Measurements from ENCODE around the gene MAP2K4. TPM values are rescaled to one million over a fixed set of nuclear protein-coding genes. Genes with fewer than 3 reads are reported as not detected.

The MAP2K4 gene
- total RNA-seq, 2 donors from 2014 or later: 49.0 to 54.6 TPM

GRCh38 chr17:12128946-12129345, 108.3 kb downstream of the MAP2K4 start:
- no peak overlapping the region for H3K9ac ChIP-seq (ENCODE audit: extremely low read depth, low read length, poor library complexity, severe bottlenecking)
- 90 to 97% methylated on average over 6 to 7 of the region's 7 CpGs for WGBS, 2 experiments (ENCODE audit: insufficient coverage in 1 of 2, insufficient read length in 1 of 2)
- DNase-seq: no peak
- no peak overlapping the region for H3K4me3 Mint-ChIP-seq
- H3K27me3 Mint-ChIP-seq (ENCODE audit: insufficient read depth): no peaks in the 10 kb centered on the region
- peaks cover 21% of the 10 kb centered on the region for H3K9me3 ChIP-seq (ENCODE audit: control insufficient read depth, low read length)
- TF ChIP-seq CTCF (conservative IDR thresholded peaks at IDR 0.05): no peak
- H3K4me1 ChIP-seq (ENCODE audit: control insufficient read depth, insufficient read depth, low read length): no peaks in the 10 kb centered on the region
- H3K27ac Mint-ChIP-seq: peak overlapping the region; percentile 61
- H3K36me3 Mint-ChIP-seq (ENCODE audit: low read depth): peaks cover 86% of the 10 kb centered on the region
- no peaks in the 10 kb centered on the region for H3K4me1 Mint-ChIP-seq
- H3K36me3 ChIP-seq (ENCODE audit: control insufficient read depth, insufficient read depth, low read length): peaks cover 76% of the 10 kb centered on the region
- H3K9me3 Mint-ChIP-seq: peaks cover 10% of the 10 kb centered on the region
- no peaks in the 10 kb centered on the region for H3K27me3 ChIP-seq (ENCODE audit: control insufficient read depth, insufficient read depth, low read length, poor library complexity, severe bottlenecking)
- no peak overlapping the region for H3K27ac ChIP-seq (ENCODE audit: low read depth, low read length)
- no peak overlapping the region for H3K4me3 ChIP-seq (ENCODE audit: low read length)

- no peak overlapping the region for H3K4me3 Mint-ChIP-seq
- TF ChIP-seq CTCF (conservative IDR thresholded peaks at IDR 0.05): no peak
- Histone ChIP-seq H3K9me3 (ENCODE audit: control insufficient read depth, low read length) (peaks cover 8% of the 10 kb centered on the region), H3K4me3 (ENCODE audit: low read length) (no peak overlapping the region), H3K4me1 (ENCODE audit: control insufficient read depth, insufficient read depth, low read length) (no peaks in the 10 kb centered on the region), H3K27me3 (ENCODE audit: control insufficient read depth, insufficient read depth, low read length, poor library complexity, severe bottlenecking) (no peaks in the 10 kb centered on the region), H3K27ac (ENCODE audit: low read depth, low read length) (no peak overlapping the region), H3K36me3 (ENCODE audit: control insufficient read depth, insufficient read depth, low read length) (peaks cover 69% of the 10 kb centered on the region), H3K9ac (ENCODE audit: extremely low read depth, low read length, poor library complexity, severe bottlenecking) (no peak overlapping the region)
- peaks cover 79% of the 10 kb centered on the region for H3K36me3 Mint-ChIP-seq (ENCODE audit: low read depth)
- H3K27me3 Mint-ChIP-seq (ENCODE audit: insufficient read depth): no peaks in the 10 kb centered on the region
- no peaks in the 10 kb centered on the region for H3K4me1 Mint-ChIP-seq
- DNase-seq: no peak
- 79 to 94% methylated on average over 5 to 6 of the region's 6 CpGs for WGBS, 2 experiments (ENCODE audit: insufficient coverage in 1 of 2, insufficient read length in 1 of 2)
- H3K9me3 Mint-ChIP-seq: peaks cover 4% of the 10 kb centered on the region
- H3K27ac Mint-ChIP-seq: no peak overlapping the region
Measured at GRCh38 chr17:12133183-12133582, 112.5 kb downstream of the MAP2K4 start.

- 94 to 100% methylated on average over 2 of the region's 3 CpGs for WGBS, 2 experiments (ENCODE audit: insufficient coverage in 1 of 2, insufficient read length in 1 of 2)
- no peaks in the 10 kb centered on the region for H3K27me3 Mint-ChIP-seq (ENCODE audit: insufficient read depth)
Measured at GRCh38 chr17:12134101-12134500, 113.4 kb downstream of the MAP2K4 start.

More at GRCh38 chr17:12134101-12134500, 113.4 kb downstream of the MAP2K4 start:
- no peak for DNase-seq
- Histone ChIP-seq H3K9ac (ENCODE audit: extremely low read depth, low read length, poor library complexity, severe bottlenecking) (no peak overlapping the region), H3K27ac (ENCODE audit: low read depth, low read length) (no peak overlapping the region), H3K36me3 (ENCODE audit: control insufficient read depth, insufficient read depth, low read length) (peaks cover 68% of the 10 kb centered on the region), H3K9me3 (ENCODE audit: control insufficient read depth, low read length) (peaks cover 8% of the 10 kb centered on the region), H3K27me3 (ENCODE audit: control insufficient read depth, insufficient read depth, low read length, poor library complexity, severe bottlenecking) (no peaks in the 10 kb centered on the region), H3K4me3 (ENCODE audit: low read length) (no peak overlapping the region), H3K4me1 (ENCODE audit: control insufficient read depth, insufficient read depth, low read length) (no peaks in the 10 kb centered on the region)
- no peak for TF ChIP-seq CTCF (conservative IDR thresholded peaks at IDR 0.05)
- H3K36me3 Mint-ChIP-seq (ENCODE audit: low read depth): peaks cover 79% of the 10 kb centered on the region
- no peaks in the 10 kb centered on the region for H3K4me1 Mint-ChIP-seq
- no peak overlapping the region for H3K4me3 Mint-ChIP-seq
- H3K27ac Mint-ChIP-seq: no peak overlapping the region
- peaks cover 4% of the 10 kb centered on the region for H3K9me3 Mint-ChIP-seq
